Measurements from ENCODE around the gene ANKRD1. TPM values are rescaled to one million over a fixed set of nuclear protein-coding genes. Genes with fewer than 3 reads are reported as not detected.

The ANKRD1 gene
- total RNA-seq, 6 experiments from 2014 or later: 0.34 to 5.0 (median 4.7) TPM; not detected in 1

- H3K4me3 ChIP-seq: no peak overlapping the region
- H3K27ac ChIP-seq: no peak overlapping the region
- H3K27me3 ChIP-seq: no peaks in the 10 kb centered on the region
- ATAC-seq (no peak), DNase-seq (no peak)
- TF ChIP-seq POLR2A (IDR thresholded peaks at IDR 0.05) (no peak), CTCF (IDR thresholded peaks at IDR 0.05) (no peak)
- WGBS (ENCODE audit: insufficient coverage, low coverage, low lambda C conversion rate, missing lambda C conversion rate): 80% methylated on average over 3 of the region's 3 CpGs
- intact Hi-C loops (cut with DNase I): no loop called here
- H3K36me3 ChIP-seq: no peaks in the 10 kb centered on the region
- no peaks in the 10 kb centered on the region for H3K4me1 ChIP-seq
- H3K9me3 ChIP-seq: no peaks in the 10 kb centered on the region
Measured at GRCh38 chr10:90917968-90918318, 2.9 kb downstream of the ANKRD1 start.

GRCh38 chr10:90917238-90917967 is 3.5 kb downstream of the ANKRD1 start:
- Histone ChIP-seq H3K4me3 (no peak overlapping the region), H3K27me3 (no peaks in the 10 kb centered on the region), H3K4me1 (no peaks in the 10 kb centered on the region), H3K27ac (no peak overlapping the region), H3K9me3 (no peaks in the 10 kb centered on the region), H3K36me3 (no peaks in the 10 kb centered on the region)
- ATAC-seq (no peak), DNase-seq (no peak)
- TF ChIP-seq POLR2A (IDR thresholded peaks at IDR 0.05) (no peak), CTCF (IDR thresholded peaks at IDR 0.05) (no peak)
- WGBS (ENCODE audit: insufficient coverage, low coverage, low lambda C conversion rate, missing lambda C conversion rate): 73% methylated on average over 8 of the region's 8 CpGs
- intact Hi-C loops (cut with DNase I): no loop called here

- TF ChIP-seq CTCF (IDR thresholded peaks at IDR 0.05) (no peak), POLR2A (IDR thresholded peaks at IDR 0.05) (no peak)
- Histone ChIP-seq H3K36me3 (no peaks in the 10 kb centered on the region), H3K4me1 (no peaks in the 10 kb centered on the region), H3K27me3 (no peaks in the 10 kb centered on the region), H3K27ac (no peak overlapping the region), H3K9me3 (no peaks in the 10 kb centered on the region), H3K4me3 (no peak overlapping the region)
- intact Hi-C loops (cut with DNase I): no loop called here
- no peak for DNase-seq
- 79% methylated on average over 6 of the region's 6 CpGs for WGBS (ENCODE audit: insufficient coverage, low coverage, low lambda C conversion rate, missing lambda C conversion rate)
- ATAC-seq: no peak
Measured at GRCh38 chr10:90916392-90917237, 4.3 kb downstream of the ANKRD1 start.

- WGBS (ENCODE audit: insufficient coverage, low coverage, low lambda C conversion rate, missing lambda C conversion rate): 66% methylated on average over 11 of the region's 11 CpGs
- ATAC-seq: no peak
Measured at GRCh38 chr10:90915766-90916075, 5.2 kb downstream of the ANKRD1 start.

More at GRCh38 chr10:90915766-90916075, 5.2 kb downstream of the ANKRD1 start:
- no peak overlapping the region for H3K4me3 ChIP-seq
- no peak overlapping the region for H3K27ac ChIP-seq
- no peak for DNase-seq
- no peaks in the 10 kb centered on the region for H3K27me3 ChIP-seq
- TF ChIP-seq CTCF (IDR thresholded peaks at IDR 0.05) (no peak), POLR2A (IDR thresholded peaks at IDR 0.05) (no peak)
- no peaks in the 10 kb centered on the region for H3K9me3 ChIP-seq
- no peaks in the 10 kb centered on the region for H3K36me3 ChIP-seq
- H3K4me1 ChIP-seq: no peaks in the 10 kb centered on the region
- intact Hi-C loops (cut with DNase I): no loop called here
